GM23338 (cell line): ENCODE data around the gene HAP1. TPM values are rescaled to one million over a fixed set of nuclear protein-coding genes. Genes with fewer than 3 reads are reported as not detected.

Experiments used
- ATAC-seq: fragments of 200-7000 bp; cut with Tn5 transposase; 3 replicates; pipeline ENCODE4 v1.9.1; 2020
- DNase-seq: peaks from one replicate; pipeline ENCODE4 v3.0.0-alpha.2; 2015; ENCODE audit warnings: low spot score
- H2AFZ ChIP-seq: fragments of 200-600 bp; sonication (generic); 2 replicates; pipeline ENCODE4 v1.8.0; 2016; ENCODE audit warnings: antibody characterized with exemption, mild to moderate bottlenecking, moderate library complexity
- H3F3A ChIP-seq: fragments of 200-600 bp; sonication (generic); replicated peaks from 2 replicates; pipeline ENCODE4 v1.8.0; 2017; ENCODE audit warnings: antibody characterized with exemption, mixed run types, low read depth
- H3K27ac ChIP-seq: fragments of 200-600 bp; sonication (generic); 2 replicates; pipeline ENCODE4 v1.6.1; 2016; ENCODE audit warnings: low read depth
- H3K27me3 ChIP-seq: fragments of 200-600 bp; sonication (generic); 2 replicates; pipeline ENCODE4 v1.8.0; 2016; ENCODE audit warnings: mild to moderate bottlenecking, mixed run types, moderate library complexity; ENCODE audit not compliant: insufficient read depth
- H3K36me3 ChIP-seq: fragments of 200-600 bp; sonication (generic); 2 replicates; pipeline ENCODE4 v1.8.0; 2016; ENCODE audit warnings: mild to moderate bottlenecking; ENCODE audit not compliant: insufficient read depth
- H3K4me1 ChIP-seq: fragments of 200-600 bp; sonication (generic); 2 replicates; pipeline ENCODE4 v1.8.0; 2016; ENCODE audit warnings: mild to moderate bottlenecking, moderate library complexity; ENCODE audit not compliant: insufficient read depth
- H3K4me2 ChIP-seq: fragments of 200-600 bp; sonication (generic); 2 replicates; pipeline ENCODE4 v1.7.1; 2017; ENCODE audit warnings: mixed run types
- H3K4me3 ChIP-seq: fragments of 200-600 bp; sonication (generic); 2 replicates; pipeline ENCODE4 v1.6.1; 2016; ENCODE audit warnings: mixed run types
- H3K79me2 ChIP-seq: fragments of 200-600 bp; sonication (generic); replicated peaks from 2 replicates; pipeline ENCODE4 v1.8.0; 2017; ENCODE audit warnings: mild to moderate bottlenecking; ENCODE audit not compliant: insufficient read depth
- H3K9me2 ChIP-seq: fragments of 200-600 bp; sonication (generic); 2 replicates; pipeline ENCODE4 v1.8.0; 2017; ENCODE audit not compliant: insufficient read depth
- H4K20me1 ChIP-seq: fragments of 200-600 bp; sonication (generic); replicated peaks from 2 replicates; pipeline ENCODE4 v1.8.0; 2017; ENCODE audit warnings: mild to moderate bottlenecking; ENCODE audit not compliant: insufficient read depth
- H3K27ac Mint-ChIP-seq: 2 replicates; pipeline ENCODE4 v1.8.0; 2020; ENCODE audit warnings: inconsistent platforms, mild to moderate bottlenecking, moderate library complexity, mixed read lengths
- H3K27me3 Mint-ChIP-seq: 3 replicates; pipeline ENCODE4 v1.8.0; 2022; ENCODE audit warnings: low read depth, mild to moderate bottlenecking, moderate library complexity, mixed read lengths, inconsistent platforms; ENCODE audit not compliant: insufficient read depth, poor library complexity
- H3K36me3 Mint-ChIP-seq: 3 replicates; pipeline ENCODE4 v1.8.0; 2021; ENCODE audit warnings: low read depth, mild to moderate bottlenecking, inconsistent platforms, moderate library complexity, mixed read lengths
- H3K4me1 Mint-ChIP-seq: 3 replicates; pipeline ENCODE4 v1.8.0; 2020; ENCODE audit warnings: mild to moderate bottlenecking, inconsistent platforms, mixed read lengths
- H3K4me3 Mint-ChIP-seq: 3 replicates; pipeline ENCODE4 v1.8.0; 2021; ENCODE audit warnings: moderate library complexity, mild to moderate bottlenecking, inconsistent platforms, mixed read lengths
- H3K9me3 Mint-ChIP-seq: 3 replicates; pipeline ENCODE4 v1.8.0; 2020; ENCODE audit warnings: moderate library complexity, mild to moderate bottlenecking, inconsistent platforms, mixed read lengths
- CREB1 ChIP-seq: fragments of 250-450 bp; sonication (Bioruptor Pico); IDR thresholded peaks from 2 replicates; pipeline ENCODE4 v1.5.0; 2020; ENCODE audit warnings: low read depth, mild to moderate bottlenecking, moderate library complexity
- EZH2 ChIP-seq: fragments of 200-600 bp; sonication (generic); IDR thresholded peaks from one replicate; pipeline ENCODE4 v1.8.0; 2017; ENCODE audit warnings: antibody characterized with exemption, mild to moderate bottlenecking, low read depth; ENCODE audit not compliant: unreplicated experiment
- EZH2phosphoT487 ChIP-seq: fragments of 200-600 bp; sonication (generic); IDR thresholded peaks from one replicate; pipeline ENCODE4 v1.8.1; 2018; ENCODE audit warnings: antibody characterized with exemption; ENCODE audit not compliant: unreplicated experiment
- NANOG ChIP-seq: IDR thresholded peaks from 2 replicates; pipeline ENCODE4 v1.6.1; 2016; ENCODE audit warnings: antibody characterized with exemption, borderline replicate concordance
- POLR2AphosphoS5 ChIP-seq: IDR thresholded peaks from 2 replicates; pipeline ENCODE4 v1.6.1; 2016; ENCODE audit warnings: antibody characterized with exemption, low read depth
- STAT1 ChIP-seq: IDR thresholded peaks from one replicate; pipeline ENCODE4 v1.6.1; 2016; ENCODE audit warnings: antibody characterized with exemption; ENCODE audit not compliant: unreplicated experiment
- polyA plus RNA-seq: library from polyadenylated mRNA; unstranded; fragments of >200 nt; fragmentation: Nextera tagmentation; extraction: Ambion mirVana; gene quantifications from 2 replicates; pipeline ENCODE4 v1.2.1, GENCODE V29; 2016
- total RNA-seq: library from RNA; depleted of rRNA; stranded (reverse); fragments of >200 nt; shearing (Covaris generic); gene quantifications from 2 replicates; pipeline ENCODE4 v1.2.3, GENCODE V29; 2014
- TF ChIP-seq, protein P1 (sequence below): IDR thresholded peaks from one replicate; pipeline ENCODE4 v1.6.1; 2018; ENCODE audit warnings: antibody characterized with exemption; ENCODE audit not compliant: unreplicated experiment
- TF ChIP-seq, protein P2 (sequence below): fragments of 250-450 bp; sonication (Bioruptor Pico); IDR thresholded peaks from 2 replicates; pipeline ENCODE4 v1.5.0; 2020; ENCODE audit warnings: mild to moderate bottlenecking, moderate library complexity

The HAP1 gene
- total and polyA plus RNA-seq, 2 experiments from 2014 or later: 1.6 to 2.2 TPM

DNA sequence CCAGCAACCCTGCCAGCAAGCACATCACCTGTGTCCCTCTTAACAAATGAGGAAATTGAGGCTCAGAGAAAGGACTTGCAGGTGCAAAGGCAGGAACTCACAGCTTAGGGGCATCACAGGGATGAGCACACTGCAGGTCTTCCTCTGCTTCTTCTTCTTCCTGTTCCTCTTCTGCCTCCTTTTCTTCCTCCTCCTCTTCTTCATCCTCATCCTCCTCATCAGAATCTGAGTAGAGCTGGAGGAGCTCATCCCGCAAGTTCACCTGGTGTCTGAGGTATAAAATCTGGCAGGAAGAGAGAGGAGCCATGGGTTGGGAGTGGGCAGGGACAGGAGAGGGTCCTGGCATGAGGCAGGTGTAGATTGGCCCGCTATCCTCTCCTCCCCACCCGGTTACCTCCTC, 2.6 kb downstream of the HAP1 start:
- H3K27ac Mint-ChIP-seq: no peak overlapping the region
- H3K9me3 Mint-ChIP-seq: no peaks in the 10 kb centered on the region
- peaks cover 14% of the 10 kb centered on the region for H3K4me1 Mint-ChIP-seq
- Histone ChIP-seq H3K4me3 (no peak overlapping the region), H3K36me3 (no peaks in the 10 kb centered on the region), H3K79me2 (no peaks in the 10 kb centered on the region), H3K27me3 (peaks cover 58% of the 10 kb centered on the region), H3K27ac (no peak overlapping the region), H4K20me1 (no peaks in the 10 kb centered on the region), H3K9me2 (no peaks in the 10 kb centered on the region), H3K4me1 (peaks cover 6% of the 10 kb centered on the region; the same call in 1 of the 2 replicates), H3K4me2 (no peak overlapping the region), H2AFZ (no peak overlapping the region), H3F3A (no peaks in the 10 kb centered on the region)
- DNase-seq: no peak
- ATAC-seq: no peak
- H3K4me3 Mint-ChIP-seq: no peak overlapping the region
- H3K36me3 Mint-ChIP-seq: no peaks in the 10 kb centered on the region; the same call in 2 of the 3 replicates
- TF ChIP-seq STAT1 (no peak), EZH2phosphoT487 (no peak), EZH2 (no peak), CREB1 (CRISPR knock-in tag) (no peak), NANOG (no peak)
- TF ChIP-seq, protein P1, sequence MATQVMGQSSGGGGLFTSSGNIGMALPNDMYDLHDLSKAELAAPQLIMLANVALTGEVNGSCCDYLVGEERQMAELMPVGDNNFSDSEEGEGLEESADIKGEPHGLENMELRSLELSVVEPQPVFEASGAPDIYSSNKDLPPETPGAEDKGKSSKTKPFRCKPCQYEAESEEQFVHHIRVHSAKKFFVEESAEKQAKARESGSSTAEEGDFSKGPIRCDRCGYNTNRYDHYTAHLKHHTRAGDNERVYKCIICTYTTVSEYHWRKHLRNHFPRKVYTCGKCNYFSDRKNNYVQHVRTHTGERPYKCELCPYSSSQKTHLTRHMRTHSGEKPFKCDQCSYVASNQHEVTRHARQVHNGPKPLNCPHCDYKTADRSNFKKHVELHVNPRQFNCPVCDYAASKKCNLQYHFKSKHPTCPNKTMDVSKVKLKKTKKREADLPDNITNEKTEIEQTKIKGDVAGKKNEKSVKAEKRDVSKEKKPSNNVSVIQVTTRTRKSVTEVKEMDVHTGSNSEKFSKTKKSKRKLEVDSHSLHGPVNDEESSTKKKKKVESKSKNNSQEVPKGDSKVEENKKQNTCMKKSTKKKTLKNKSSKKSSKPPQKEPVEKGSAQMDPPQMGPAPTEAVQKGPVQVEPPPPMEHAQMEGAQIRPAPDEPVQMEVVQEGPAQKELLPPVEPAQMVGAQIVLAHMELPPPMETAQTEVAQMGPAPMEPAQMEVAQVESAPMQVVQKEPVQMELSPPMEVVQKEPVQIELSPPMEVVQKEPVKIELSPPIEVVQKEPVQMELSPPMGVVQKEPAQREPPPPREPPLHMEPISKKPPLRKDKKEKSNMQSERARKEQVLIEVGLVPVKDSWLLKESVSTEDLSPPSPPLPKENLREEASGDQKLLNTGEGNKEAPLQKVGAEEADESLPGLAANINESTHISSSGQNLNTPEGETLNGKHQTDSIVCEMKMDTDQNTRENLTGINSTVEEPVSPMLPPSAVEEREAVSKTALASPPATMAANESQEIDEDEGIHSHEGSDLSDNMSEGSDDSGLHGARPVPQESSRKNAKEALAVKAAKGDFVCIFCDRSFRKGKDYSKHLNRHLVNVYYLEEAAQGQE: no peak
- H3K27me3 Mint-ChIP-seq: peaks cover 61% of the 10 kb centered on the region

DNA sequence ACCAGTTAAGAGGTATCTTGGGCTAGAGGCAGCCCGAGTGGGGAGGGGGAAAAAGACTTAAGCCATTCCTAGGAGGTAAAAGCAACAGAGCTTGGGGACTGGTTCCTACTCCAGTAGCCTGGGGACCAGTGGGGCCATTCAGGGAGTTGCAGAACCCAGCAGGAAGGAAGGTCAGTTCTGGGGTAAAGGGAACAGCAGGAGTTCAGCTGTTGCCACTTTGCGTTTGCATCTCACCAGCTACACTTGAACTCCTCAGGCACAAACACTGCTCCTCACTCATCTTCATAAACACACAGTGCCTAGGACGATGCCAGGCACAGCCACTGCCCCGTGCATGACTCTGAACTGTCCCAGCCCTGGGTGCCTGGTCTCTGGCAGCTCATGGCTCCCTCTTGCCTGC, 4.0 kb downstream of the HAP1 start:
- Mint-ChIP-seq H3K9me3 (no peaks in the 10 kb centered on the region), H3K27ac (no peak overlapping the region), H3K36me3 (no peaks in the 10 kb centered on the region; the same call in 2 of the 3 replicates), H3K4me1 (peaks cover 11% of the 10 kb centered on the region), H3K27me3 (peaks cover 49% of the 10 kb centered on the region), H3K4me3 (no peak overlapping the region)
- Histone ChIP-seq H3K4me2 (no peak overlapping the region), H4K20me1 (no peaks in the 10 kb centered on the region), H3K4me1 (peaks cover 4% of the 10 kb centered on the region; the same call in 1 of the 2 replicates), H3K27me3 (peaks cover 44% of the 10 kb centered on the region), H3K27ac (no peak overlapping the region), H3F3A (no peaks in the 10 kb centered on the region), H3K9me2 (no peaks in the 10 kb centered on the region), H3K4me3 (no peak overlapping the region), H3K79me2 (no peaks in the 10 kb centered on the region), H3K36me3 (no peaks in the 10 kb centered on the region), H2AFZ (no peak overlapping the region)
- no peak for DNase-seq
- no peak for ATAC-seq
- TF ChIP-seq STAT1 (no peak), POLR2AphosphoS5 (no peak)
- TF ChIP-seq, protein P2, sequence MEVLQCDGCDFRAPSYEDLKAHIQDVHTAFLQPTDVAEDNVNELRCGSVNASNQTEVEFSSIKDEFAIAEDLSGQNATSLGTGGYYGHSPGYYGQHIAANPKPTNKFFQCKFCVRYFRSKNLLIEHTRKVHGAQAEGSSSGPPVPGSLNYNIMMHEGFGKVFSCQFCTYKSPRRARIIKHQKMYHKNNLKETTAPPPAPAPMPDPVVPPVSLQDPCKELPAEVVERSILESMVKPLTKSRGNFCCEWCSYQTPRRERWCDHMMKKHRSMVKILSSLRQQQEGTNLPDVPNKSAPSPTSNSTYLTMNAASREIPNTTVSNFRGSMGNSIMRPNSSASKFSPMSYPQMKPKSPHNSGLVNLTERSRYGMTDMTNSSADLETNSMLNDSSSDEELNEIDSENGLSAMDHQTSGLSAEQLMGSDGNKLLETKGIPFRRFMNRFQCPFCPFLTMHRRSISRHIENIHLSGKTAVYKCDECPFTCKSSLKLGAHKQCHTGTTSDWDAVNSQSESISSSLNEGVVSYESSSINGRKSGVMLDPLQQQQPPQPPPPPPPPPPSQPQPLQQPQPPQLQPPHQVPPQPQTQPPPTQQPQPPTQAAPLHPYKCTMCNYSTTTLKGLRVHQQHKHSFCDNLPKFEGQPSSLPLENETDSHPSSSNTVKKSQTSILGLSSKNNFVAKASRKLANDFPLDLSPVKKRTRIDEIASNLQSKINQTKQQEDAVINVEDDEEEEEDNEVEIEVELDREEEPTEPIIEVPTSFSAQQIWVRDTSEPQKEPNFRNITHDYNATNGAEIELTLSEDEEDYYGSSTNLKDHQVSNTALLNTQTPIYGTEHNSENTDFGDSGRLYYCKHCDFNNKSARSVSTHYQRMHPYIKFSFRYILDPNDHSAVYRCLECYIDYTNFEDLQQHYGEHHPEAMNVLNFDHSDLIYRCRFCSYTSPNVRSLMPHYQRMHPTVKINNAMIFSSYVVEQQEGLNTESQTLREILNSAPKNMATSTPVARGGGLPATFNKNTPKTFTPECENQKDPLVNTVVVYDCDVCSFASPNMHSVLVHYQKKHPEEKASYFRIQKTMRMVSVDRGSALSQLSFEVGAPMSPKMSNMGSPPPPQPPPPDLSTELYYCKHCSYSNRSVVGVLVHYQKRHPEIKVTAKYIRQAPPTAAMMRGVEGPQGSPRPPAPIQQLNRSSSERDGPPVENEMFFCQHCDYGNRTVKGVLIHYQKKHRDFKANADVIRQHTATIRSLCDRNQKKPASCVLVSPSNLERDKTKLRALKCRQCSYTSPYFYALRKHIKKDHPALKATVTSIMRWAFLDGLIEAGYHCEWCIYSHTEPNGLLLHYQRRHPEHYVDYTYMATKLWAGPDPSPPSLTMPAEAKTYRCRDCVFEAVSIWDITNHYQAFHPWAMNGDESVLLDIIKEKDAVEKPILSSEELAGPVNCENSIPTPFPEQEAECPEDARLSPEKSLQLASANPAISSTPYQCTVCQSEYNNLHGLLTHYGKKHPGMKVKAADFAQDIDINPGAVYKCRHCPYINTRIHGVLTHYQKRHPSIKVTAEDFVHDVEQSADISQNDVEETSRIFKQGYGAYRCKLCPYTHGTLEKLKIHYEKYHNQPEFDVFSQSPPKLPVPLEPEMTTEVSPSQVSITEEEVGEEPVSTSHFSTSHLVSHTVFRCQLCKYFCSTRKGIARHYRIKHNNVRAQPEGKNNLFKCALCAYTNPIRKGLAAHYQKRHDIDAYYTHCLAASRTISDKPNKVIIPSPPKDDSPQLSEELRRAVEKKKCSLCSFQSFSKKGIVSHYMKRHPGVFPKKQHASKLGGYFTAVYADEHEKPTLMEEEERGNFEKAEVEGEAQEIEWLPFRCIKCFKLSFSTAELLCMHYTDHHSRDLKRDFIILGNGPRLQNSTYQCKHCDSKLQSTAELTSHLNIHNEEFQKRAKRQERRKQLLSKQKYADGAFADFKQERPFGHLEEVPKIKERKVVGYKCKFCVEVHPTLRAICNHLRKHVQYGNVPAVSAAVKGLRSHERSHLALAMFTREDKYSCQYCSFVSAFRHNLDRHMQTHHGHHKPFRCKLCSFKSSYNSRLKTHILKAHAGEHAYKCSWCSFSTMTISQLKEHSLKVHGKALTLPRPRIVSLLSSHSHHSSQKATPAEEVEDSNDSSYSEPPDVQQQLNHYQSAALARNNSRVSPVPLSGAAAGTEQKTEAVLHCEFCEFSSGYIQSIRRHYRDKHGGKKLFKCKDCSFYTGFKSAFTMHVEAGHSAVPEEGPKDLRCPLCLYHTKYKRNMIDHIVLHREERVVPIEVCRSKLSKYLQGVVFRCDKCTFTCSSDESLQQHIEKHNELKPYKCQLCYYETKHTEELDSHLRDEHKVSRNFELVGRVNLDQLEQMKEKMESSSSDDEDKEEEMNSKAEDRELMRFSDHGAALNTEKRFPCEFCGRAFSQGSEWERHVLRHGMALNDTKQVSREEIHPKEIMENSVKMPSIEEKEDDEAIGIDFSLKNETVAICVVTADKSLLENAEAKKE (CRISPR knock-in tag): no peak
